ENCODE results near the gene INPP5A.

DNA sequence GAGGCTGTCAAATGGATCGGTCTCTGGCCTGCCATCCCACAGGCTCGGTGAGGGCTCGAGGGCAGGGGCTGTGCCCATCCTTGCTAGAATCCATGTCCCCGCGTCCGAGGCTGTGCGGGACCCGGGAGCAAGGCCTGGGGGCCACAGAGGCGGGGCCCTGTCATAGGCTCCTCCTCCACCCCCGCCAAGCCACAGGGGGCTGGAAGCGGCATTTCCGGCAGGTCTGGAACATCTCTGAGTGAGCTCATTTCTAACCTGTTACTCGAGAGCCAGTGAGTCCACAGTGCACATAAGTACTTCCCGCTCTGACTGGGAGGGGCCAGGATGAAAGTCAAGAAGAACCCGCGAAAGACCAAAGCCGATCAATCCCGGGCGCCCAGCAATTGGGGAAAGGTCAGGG, 190.7 kb downstream of the INPP5A start:
- TF ChIP-seq, protein P1, sequence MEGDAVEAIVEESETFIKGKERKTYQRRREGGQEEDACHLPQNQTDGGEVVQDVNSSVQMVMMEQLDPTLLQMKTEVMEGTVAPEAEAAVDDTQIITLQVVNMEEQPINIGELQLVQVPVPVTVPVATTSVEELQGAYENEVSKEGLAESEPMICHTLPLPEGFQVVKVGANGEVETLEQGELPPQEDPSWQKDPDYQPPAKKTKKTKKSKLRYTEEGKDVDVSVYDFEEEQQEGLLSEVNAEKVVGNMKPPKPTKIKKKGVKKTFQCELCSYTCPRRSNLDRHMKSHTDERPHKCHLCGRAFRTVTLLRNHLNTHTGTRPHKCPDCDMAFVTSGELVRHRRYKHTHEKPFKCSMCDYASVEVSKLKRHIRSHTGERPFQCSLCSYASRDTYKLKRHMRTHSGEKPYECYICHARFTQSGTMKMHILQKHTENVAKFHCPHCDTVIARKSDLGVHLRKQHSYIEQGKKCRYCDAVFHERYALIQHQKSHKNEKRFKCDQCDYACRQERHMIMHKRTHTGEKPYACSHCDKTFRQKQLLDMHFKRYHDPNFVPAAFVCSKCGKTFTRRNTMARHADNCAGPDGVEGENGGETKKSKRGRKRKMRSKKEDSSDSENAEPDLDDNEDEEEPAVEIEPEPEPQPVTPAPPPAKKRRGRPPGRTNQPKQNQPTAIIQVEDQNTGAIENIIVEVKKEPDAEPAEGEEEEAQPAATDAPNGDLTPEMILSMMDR (conservative IDR thresholded peaks at IDR 0.05; ENCODE audit: low read length), result no peak
- TF ChIP-seq EZH2phosphoT487 (IDR thresholded peaks at IDR 0.05; ENCODE audit: borderline replicate concordance), result no peak

Measured in Loucy (cell line).